Ecto neural progenitor cell (in vitro differentiated cells): ENCODE measurements around the gene ALCAM.

Experiments used
- DNase-seq: peaks from one replicate; pipeline ENCODE4 v3.0.0-alpha.2; 2018; ENCODE audit warnings: low spot score

Gene ALCAM

DNA sequence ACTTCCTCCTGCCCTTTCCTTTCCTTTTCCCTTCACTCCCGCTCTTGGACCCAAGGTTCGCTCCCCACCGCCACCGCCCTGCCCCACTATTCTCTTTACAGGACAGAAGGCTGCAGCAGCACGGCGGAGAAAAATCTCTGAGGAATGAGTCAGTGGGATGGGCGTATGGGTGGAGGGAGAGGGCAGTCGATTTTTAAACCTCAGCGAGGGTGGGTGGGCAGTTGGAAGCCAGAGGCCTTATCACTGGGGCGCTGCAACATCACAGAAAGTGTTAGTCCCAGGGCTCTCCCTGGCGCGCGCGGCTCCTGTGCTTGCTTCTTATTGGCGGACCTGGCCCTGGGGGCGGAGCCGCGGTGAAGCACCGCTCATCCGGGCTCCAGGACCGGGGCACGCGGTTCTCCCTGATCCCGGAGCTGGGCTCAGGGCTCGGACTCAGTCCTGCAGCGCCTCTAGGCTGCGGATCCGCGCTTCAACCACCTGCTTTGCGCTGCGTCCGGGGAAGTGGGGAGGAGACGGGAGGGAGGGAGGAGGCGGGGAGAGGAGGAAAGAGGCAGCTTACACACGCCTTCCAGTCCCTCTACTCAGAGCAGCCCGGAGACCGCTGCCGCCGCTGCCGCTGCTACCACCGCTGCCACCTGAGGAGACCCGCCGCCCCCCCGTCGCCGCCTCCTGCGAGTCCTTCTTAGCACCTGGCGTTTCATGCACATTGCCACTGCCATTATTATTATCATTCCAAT, at the start of gene ALCAM:
ALCAM (plus strand) TSS at position 584 of the 737 bp plus-strand sequence.
- DNase-seq = peak; percentile 96

DNA sequence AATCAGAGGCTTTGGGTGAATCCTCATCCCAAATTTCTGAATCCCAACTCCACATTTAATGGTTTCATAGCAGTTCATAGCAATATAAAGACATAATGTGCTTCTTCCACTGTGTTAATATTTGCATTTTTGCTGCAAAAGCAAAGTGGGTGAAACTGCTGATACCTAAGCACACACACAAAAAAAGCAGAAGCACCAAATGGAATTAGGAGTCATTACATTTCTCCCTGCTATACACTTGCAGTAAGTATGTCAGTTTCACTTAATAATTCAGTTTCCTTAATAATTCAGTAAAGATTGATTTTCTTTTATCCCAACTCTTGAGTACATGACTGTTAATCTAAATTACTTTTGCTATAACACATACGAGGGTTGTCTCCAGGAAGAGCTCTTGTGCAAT, 48.9 kb upstream of the ALCAM start:
- DNase-seq = no peak

DNA sequence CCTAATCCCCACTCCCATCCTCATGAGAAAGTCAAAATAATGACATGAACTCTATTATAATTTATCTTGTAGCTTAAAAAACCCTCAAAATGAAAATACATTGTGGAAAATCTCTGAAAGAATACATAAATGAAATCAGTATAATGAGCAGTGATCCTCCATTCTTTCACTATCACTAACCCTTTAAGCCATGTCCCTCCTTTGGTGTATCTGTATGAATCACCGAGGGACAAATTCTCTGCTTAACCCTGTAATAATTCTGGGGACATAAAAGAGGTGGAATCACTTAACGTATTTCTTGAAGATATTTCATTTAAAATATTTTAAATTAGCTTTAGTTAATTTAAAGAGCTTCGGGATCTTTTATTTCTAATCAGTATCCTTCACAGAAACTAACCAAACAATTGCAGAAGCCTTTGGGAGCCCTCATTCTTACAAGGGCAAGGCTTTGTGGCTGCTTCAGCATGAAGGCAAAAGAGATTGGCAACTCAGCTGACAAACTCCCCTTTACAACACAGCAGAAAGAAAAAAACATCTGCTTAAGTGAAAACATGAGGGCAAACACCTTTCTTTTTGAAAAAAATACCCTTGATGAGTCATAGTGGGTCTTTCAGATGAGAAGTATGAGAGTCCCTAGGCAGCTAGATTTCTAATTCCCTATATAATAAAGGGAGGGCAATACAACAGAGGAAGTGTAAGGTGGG, 44.0 kb upstream of the ALCAM start:
- DNase-seq = no peak

DNA sequence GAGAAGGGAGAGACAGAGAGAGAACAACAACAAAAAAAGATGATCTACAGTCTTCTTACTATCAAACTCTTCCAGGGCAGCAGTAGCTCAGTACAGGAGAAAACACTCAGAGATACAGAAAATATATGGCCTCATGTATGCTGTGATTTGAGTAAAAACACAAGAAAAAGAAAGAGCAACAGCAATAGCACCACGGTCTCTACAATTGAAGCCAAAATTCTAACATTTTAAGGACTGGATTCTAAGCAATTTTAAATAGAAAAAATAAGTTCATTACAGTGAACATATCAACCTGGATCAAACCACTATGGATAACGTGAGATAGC, 43.5 kb upstream of the ALCAM start:
- no peak for DNase-seq

DNA sequence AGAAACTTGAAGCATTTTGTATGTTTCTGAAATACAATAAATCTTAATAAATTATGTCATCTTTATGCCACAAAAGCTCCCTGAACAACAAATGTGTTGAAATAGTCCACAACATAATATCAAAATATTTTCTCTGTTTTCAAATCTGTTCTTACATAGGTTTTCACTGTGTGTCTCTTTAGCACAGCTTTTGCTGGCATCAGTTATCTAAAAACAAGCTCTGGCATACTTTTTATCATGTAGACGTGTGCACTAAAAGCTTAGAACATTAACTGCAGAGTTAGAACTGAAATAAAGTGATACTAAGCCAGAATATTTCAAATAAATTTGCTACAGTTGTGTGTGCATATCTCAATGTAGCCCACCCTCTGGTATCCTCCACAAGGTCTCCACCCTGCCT, 41.8 kb upstream of the ALCAM start:
- no peak for DNase-seq

DNA sequence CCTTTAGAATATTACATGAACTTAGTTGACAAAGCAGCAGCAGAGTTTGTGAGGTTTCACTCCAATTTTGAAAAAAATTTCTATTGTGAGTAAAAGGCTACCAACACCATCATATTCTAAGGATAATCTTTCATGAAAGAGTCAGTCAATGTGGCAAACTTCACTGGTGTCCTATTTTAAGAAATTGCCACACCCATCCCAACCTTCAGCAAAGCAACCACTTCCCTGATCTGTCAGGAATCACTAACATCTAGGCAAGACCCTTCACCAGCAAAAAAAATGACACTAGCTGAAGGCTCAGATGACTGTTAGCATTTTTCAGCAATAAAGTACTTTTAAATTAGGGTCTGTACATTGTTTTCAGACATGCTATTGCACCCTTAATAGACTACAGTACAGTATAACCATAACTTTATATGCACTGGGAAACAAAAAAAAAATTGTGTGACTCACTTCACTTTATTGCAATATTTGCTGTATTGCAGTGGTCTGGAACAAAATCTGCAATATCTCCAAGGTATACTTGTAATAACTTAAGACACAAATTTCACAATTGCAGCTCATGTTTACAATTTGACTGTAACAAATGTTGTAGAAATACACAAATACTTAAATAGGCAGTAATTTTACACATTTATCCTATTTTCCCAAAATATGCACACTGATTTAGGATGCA, 38.9 kb upstream of the ALCAM start:
- no peak for DNase-seq

DNA sequence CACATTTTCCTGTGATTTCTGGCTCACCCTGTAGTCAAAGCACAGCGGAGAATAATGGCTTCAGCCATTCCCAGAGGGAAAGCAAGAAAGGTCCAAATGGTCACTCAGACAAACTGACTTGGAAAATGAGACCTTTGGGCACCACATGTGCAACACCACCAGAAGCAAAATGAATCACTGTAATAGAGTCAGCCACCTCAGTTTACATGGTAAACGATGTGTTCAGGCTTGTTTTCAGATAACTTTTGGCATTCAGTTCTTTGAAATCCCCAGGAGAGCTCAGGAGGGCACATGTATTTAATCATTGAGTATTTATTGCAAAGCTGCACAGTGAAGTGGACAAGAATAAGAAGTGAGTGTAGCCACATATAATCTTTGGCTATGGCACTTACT, 38.4 kb upstream of the ALCAM start:
- DNase-seq = no peak

DNA sequence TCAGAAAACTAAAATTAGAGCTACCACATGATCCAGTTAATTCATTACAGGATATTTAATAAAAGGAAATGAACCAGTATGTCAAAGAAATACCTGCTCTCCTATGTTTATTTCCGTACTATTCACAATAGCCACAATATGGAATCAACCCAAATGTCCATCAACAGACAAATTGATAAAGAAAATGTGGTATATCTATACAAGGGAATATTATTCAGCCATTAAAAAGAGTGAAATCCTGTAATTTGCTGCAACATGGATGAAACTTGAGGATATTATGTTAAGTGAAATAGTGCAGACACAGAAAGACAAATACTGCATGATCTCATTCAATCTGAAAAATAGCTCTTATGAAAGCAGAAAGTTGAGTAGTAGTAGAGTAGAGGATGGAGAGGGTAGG, 33.7 kb upstream of the ALCAM start:
- no peak for DNase-seq

DNA sequence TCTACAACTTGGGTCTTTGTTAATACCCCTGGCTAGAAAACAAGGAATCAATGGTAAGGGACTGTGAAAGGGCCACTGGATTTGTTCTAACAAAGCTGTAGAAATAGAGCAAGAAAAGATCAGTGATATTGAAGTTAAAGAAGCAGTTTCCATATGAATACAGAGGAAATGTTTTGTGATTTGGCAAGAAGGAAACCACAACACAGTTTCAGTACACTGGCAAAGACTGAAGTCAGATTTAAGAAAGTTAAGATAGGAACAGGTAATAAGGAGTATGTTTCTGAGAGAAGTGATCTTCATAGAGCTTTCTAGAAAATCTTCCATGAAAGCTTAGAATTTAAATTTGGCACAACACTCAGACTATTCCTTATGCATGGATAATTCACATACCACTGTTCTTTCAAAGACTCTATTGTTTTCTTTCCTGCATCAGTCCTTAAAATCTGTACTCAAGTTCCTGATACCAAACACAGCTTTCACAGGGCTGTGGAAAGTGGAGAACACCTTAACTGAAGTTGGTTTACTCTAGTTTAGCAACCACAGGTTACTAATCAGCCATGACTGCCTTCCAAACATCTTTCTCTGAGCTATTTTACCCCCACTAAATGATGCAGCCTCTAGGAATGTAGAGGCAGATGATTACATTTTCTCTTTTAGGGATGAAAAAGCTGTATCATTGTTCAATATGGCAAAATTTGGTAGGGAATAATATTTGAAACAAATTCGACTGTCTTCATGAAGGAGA, 32.4 kb upstream of the ALCAM start:
- DNase-seq = no peak

DNA sequence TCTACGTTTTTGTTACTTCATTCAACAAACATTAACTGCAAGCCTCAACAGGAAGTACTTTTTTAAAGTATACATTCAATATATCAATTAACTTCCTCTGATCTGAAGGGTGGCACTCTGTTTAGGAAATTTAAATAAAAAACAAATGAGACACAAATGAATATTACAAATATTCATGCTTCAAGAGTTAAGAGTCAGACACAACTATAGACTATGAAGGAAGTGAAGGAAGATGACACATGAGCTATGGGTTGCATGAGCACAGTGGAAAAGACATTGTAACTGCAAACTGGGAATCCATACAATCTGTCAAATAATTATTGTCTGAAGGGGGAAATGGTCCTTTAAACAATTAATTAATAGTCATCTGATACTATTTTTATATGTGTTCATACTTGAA, 26.8 kb upstream of the ALCAM start:
- no peak for DNase-seq

DNA sequence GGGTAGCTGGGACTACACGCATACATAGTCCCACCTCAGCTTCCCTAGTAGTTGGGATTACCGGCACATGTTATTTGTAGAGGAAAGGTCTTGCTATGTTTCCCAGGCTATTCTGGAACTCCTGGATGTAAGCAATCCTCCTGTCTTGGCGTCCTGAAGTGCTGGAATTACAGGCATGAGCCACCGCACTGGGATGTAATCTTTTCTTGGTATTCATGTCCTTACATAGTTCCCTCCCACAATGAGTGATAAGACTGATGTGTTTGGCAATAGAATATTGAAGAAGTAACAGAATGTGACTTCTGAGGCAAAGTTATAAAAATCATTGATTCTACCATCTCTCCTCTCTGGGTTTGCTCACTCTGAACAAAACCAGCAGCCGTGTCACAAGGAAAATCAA, 22.7 kb upstream of the ALCAM start:
- DNase-seq = no peak

DNA sequence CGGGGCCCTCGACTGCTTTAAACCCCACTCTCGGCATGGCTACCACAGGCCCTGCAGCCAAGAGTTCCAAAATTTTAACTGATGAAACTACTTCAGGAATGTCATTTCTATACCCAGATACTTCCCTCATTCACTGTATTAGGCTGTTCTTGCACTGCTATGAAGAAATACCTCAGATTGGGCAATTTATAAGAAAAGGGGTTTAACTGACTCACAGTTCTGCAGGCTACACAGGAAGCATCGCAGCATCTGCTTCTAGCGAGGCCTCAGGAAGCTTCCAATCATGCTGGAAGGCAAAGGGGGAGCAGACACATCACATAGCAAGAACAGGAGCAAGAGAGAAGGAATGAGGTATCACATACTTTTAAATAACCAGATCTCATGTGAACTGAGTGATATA, 21.6 kb upstream of the ALCAM start:
- no peak for DNase-seq

DNA sequence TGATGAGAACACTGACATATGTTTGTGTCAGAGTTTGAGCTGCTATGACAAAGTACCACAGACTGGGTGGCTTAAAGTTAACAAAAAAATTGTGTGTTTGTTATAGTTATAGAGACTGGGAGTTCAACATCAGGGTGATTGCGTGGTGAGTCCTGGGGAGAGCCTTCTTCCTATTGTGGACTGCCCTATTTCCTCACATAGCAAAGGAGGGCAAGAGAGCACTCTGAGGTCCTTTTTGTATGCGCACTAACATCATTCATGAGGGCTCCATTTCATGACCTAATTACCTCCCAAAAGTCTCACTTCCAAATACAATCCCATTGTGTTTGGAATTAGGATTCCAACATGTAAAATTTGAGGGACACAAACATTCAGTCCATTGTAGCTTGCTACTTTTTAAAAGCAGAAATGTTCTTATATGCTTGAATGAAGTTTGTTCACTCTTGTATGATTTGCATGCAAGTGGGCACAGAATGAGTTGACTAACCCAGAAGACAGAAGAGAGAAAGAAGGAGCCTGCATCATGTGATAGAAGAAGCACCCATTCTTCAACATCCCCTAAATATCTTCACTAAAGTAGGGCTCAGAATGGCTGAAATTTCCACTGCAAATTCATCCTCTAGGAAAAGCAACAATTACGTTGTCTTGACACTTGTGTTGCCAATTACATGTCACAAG, 18.9 kb upstream of the ALCAM start:
- DNase-seq = no peak

DNA sequence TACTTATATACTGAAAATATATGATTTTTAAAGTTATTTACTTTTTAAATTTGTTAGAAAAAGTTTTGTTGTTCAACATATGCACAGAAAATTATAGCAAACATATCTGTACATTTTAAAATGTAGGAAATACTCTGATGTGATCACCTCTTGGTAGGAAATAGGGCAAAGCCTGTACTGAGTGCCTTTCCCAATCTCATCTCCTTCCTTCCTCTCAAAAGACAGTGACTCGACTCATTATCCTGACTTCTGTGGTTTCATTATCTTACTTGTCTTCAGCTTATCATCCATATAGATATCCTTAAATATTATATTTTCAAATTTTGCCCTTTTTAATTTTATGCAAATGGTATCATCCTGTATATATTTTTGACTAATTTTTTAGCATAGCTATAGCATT, 18.4 kb upstream of the ALCAM start:
- no peak for DNase-seq

DNA sequence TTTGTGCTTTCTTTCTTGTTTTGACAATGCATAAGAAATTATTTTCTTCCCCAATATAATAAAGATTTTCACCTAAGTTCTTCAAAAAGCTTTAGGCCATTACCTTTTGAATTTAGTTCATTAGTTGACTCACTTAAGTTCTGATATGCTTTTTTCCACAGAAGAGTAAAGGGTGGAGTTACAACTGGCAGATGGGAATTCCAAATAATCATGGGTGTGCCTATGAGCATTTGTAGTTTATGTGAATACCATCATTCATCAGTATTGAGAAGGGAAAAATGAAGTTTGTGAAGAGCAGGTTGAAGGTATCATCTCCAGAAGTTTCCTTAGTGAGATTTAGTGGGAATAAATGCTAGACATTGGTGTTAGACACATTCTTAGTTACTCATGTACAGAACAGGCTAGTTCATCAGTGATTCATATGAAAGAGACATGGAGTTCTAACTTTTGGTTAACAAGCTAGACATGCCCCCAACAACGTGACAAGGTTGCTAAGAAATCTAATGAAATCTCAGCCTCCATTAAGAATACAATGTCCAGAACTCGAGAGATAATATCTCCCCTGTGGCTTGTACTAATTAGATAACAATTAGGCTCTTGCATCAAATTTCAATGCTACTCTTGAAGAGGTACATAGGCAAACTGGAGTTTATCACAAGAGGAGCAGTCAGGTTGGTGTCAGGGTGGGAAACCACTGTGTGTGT, 16.9 kb upstream of the ALCAM start:
- no peak for DNase-seq

DNA sequence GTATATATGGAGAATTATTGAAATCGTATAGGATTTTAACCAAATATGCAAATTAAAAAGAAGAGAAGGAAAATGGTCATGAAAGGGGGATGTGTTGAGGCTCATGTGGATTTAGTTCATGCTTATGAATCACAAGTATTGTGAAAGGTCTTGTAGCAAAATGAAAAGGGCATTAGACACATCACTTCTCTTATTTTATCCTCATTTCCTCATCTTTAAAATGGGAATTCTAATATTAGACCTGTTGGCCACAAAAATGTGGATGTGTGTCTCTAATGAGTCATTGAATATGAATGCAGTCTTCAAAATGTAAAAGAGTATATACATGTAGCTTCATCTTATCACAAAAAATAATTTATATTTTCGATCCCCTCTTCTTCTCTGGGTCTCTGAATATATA, 14.9 kb upstream of the ALCAM start:
- no peak for DNase-seq

DNA sequence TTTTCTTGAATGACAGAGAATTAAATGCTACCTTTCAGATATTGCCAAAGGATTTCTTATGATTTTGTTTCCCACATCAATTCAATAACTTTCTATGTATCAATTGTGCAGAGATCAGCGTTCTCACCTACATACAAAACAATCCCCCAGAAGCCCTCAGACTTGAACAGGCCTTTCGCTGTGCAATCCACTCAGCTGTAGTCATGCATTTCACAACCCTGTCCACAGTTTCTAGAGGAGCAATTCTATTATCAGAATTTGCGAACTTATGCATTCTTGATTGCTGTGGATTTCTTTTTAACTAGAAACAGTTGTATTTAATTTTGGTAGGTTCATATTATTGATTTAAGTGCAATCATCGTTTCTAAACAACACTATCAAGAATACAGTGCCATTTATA, 13.7 kb upstream of the ALCAM start:
- no peak for DNase-seq

DNA sequence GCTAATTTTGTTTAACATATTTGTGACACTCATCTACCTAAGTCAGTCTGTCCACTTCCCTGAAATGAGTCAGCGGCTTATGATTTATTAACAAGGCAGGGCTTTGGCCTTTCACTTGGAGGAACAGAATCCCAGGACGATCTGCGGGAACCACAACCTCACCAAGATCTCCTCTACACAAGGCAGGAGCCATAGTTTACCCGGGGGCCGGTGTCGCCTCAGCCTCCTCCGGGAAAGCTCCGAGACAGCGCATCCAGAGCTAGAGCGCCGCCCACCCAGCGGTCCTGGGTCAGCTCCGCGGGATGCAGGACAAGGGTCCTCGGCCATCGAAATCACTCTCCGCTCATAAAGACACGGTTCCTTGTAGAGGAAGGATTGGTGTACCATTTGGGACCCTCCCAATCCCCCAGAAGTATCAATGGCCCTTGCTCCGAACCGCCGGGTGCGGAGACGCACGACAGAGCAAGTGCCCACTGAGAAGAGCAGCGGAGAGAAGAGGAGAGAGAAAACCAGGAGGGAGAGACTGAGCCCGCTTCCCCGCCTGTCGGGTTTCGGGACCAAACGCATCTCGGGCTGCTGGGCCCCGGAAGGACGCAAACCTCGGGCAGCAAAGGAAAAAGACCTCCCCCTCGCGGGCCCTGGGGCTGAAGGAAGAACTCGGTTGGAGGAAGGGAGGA, 13.1 kb upstream of the ALCAM start:
- DNase-seq = peak; percentile 62

DNA sequence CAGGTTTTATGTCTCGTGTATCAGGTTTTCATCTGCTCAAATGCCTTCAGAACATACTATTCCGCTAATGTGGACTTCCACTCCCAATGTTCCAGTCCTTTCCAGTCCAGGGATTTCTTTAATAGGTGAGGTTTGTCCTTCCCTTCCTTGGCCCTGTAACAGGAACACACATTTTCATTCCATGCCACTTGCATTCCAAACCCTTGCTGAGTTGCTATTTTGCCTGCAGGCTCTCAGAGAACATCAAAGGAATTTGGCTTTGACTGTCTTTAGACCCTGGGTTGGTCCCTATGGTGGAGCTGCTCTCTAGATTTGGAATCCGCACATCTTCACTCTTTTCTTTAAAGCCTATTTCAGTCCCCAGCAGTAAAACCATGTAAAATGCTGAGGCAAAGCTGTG, 12.3 kb upstream of the ALCAM start:
- DNase-seq = peak; percentile 48

DNA sequence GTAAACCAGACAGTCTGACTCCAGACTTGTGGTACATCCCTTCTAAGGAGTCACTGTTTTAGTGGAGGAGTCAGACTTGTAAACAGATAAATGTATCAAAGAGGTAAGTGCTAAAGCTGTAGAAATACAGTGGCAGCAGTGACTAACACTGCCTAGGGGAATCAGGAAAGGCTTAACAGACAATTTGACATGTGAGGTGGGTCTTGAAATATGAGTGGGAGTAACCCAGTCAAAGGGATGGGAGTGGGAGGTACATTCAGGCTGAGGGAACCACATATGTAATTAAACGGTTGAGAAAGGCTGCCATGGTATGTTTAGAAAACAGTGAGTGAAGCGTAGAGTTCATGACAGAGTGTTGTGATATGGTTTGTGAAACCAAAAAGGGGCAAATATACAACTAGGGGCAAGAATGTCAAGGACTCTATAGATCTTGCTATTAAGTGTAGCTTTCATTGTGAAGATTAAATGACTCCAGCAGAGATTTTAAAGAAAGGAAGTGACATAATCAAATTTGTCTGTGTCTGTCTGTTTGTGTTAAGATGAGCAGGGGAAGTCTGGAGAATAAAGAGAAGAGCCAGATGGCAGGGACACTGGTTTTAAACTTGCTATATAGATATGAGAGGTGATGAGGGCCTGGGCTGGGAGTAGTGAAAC, 11.2 kb upstream of the ALCAM start:
- no peak for DNase-seq

DNA sequence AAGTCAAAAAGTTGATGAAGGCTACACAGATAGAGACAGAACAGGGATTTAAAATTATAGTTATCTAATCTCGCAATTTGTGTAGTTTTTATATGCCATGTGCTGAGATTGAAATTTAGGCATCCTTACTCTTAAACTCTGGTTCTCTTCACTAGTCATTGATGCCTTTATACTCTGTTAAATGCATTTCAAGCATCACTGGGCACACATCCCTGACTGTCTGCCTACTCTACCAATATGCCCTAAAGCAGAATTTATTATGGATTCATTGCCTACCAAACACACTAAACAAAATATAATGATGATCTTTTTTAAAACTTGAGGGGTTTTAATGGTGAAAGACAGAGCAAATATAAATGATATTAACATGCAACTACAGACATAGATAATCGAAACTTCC, 10.3 kb upstream of the ALCAM start:
- DNase-seq = no peak
